Measurements from ENCODE around the gene LRRC3. TPM values are rescaled to one million over a fixed set of nuclear protein-coding genes. Genes with fewer than 3 reads are reported as not detected.

Gene LRRC3
- total RNA-seq, 2 donors from 2014 or later = 1.6 to 7.1 TPM

- Histone ChIP-seq H3K27me3 (replicated peaks; ENCODE audit: insufficient read depth) (peaks cover 4% of the 10 kb centered on the region), H3K27ac (no peak overlapping the region), H3K9me3 (no peaks in the 10 kb centered on the region), H3K4me1 (replicated peaks) (no peaks in the 10 kb centered on the region), H3K4me3 (no peak overlapping the region), H3K36me3 (no peaks in the 10 kb centered on the region)
- whole genome bisulfite sequencing = 76% methylated on average over 30 of the region's 30 CpGs
- TF ChIP-seq POLR2A (IDR thresholded peaks at IDR 0.05) (no peak), CTCF (IDR thresholded peaks at IDR 0.05) (no peak), POLR2AphosphoS5 (IDR thresholded peaks at IDR 0.05) (no peak)
- intact Hi-C loops (cut with DNase I) = loop anchor here (10.0 kb wide), 1 partner anchor 426 kb away; no protein-coding TSS in a partner anchor
- DNase-seq (ENCODE audit: low spot score) = no peak
Observed at GRCh38 chr21:44508711-44509445, 53.6 kb downstream of the LRRC3 start.

- peaks cover 4% of the 10 kb centered on the region for H3K27me3 ChIP-seq (replicated peaks; ENCODE audit: insufficient read depth)
- TF ChIP-seq POLR2AphosphoS5 (IDR thresholded peaks at IDR 0.05) (peak; percentile 73), CTCF (IDR thresholded peaks at IDR 0.05) (peak in 3 of 4 experiments; percentile 31 to 63 (median 60)), POLR2A (IDR thresholded peaks at IDR 0.05) (no peak)
Observed at GRCh38 chr21:44509539-44509938, 54.2 kb downstream of the LRRC3 start.

GRCh38 chr21:44510109-44510507 is 54.8 kb downstream of the LRRC3 start:
- no peak for DNase-seq (ENCODE audit: low spot score)
- intact Hi-C loops (cut with DNase I) = loop anchor here (5.0 kb wide), 1 partner anchor 282 kb away; no protein-coding TSS in a partner anchor
- H3K36me3 ChIP-seq = no peaks in the 10 kb centered on the region
- no peak overlapping the region for H3K27ac ChIP-seq
- H3K9me3 ChIP-seq = no peaks in the 10 kb centered on the region
- no peaks in the 10 kb centered on the region for H3K4me1 ChIP-seq (replicated peaks)
- H3K27me3 ChIP-seq (replicated peaks; ENCODE audit: insufficient read depth) = peaks cover 4% of the 10 kb centered on the region
- 58% methylated on average over 17 of the region's 18 CpGs for WGBS
- no peak for TF ChIP-seq CTCF (IDR thresholded peaks at IDR 0.05)
- TF ChIP-seq POLR2A (IDR thresholded peaks at IDR 0.05) = no peak
- TF ChIP-seq POLR2AphosphoS5 (IDR thresholded peaks at IDR 0.05) = no peak
- no peak overlapping the region for H3K4me3 ChIP-seq

More at GRCh38 chr21:44509539-44509938, 54.2 kb downstream of the LRRC3 start:
- intact Hi-C loops (cut with DNase I) = loop anchor here (10.0 kb wide), 1 partner anchor 425 kb away; no protein-coding TSS in a partner anchor
- Histone ChIP-seq H3K4me3 (no peak overlapping the region), H3K36me3 (no peaks in the 10 kb centered on the region), H3K27ac (no peak overlapping the region), H3K9me3 (no peaks in the 10 kb centered on the region), H3K4me1 (replicated peaks) (no peaks in the 10 kb centered on the region)
- WGBS = 43% methylated on average over 12 of the region's 12 CpGs
- DNase-seq (ENCODE audit: low spot score) = peak; percentile 85

GRCh38 chr21:44510508-44511218 is 55.4 kb downstream of the LRRC3 start:
- intact Hi-C loops (cut with DNase I) = loop anchor here (5.0 kb wide), 1 partner anchor 282 kb away; no protein-coding TSS in a partner anchor
- no peaks in the 10 kb centered on the region for H3K36me3 ChIP-seq
- peak; percentile 41 for DNase-seq (ENCODE audit: low spot score)
- H3K27ac ChIP-seq = no peak overlapping the region
- H3K4me3 ChIP-seq = no peak overlapping the region
- peaks cover 4% of the 10 kb centered on the region for H3K27me3 ChIP-seq (replicated peaks; ENCODE audit: insufficient read depth)
- TF ChIP-seq POLR2A (IDR thresholded peaks at IDR 0.05) = no peak
- TF ChIP-seq CTCF (IDR thresholded peaks at IDR 0.05) = peak; percentile 83 to 89 (median 86)
- TF ChIP-seq POLR2AphosphoS5 (IDR thresholded peaks at IDR 0.05) = peak; percentile 35
- H3K4me1 ChIP-seq (replicated peaks) = no peaks in the 10 kb centered on the region
- WGBS = 14% methylated on average over 36 of the region's 36 CpGs
- no peaks in the 10 kb centered on the region for H3K9me3 ChIP-seq

Measured in prostate gland (tissue), 2 donors.